Right ventricle myocardium inferior (tissue), 1 donor: Measurements from ENCODE around the gene ABCB1. TPM values are rescaled to one million over a fixed set of nuclear protein-coding genes. Genes with fewer than 3 reads are reported as not detected.
"Not testable (repeated sequence)": the region's sequence is repeated elsewhere in the genome, so short reads cannot be mapped to it uniquely, and the experiment has no call there.

Experiments
- ATAC-seq: fragments of 200-7000 bp; cut with Tn5 transposase; one replicate; pipeline ENCODE4 v1.9.1; 2020; ENCODE audit warnings: mild to moderate bottlenecking, moderate library complexity
- DNase-seq: peaks from one replicate; pipeline ENCODE4 v3.0.0; 2021; ENCODE audit errors: missing footprints
- intact Hi-C: fragments of 100-400 bp; cut with DNase I; formaldehyde crosslinking; loops from one replicate; pipeline ENCODE4 v1.11.0; 2022
- total RNA-seq: library from RNA; stranded (reverse); fragmentation: NEBNext Ultra II Directional; extraction: Animal tissue kit (Norgen Biotek cat#: 25700); gene quantifications from one replicate; pipeline ENCODE4 v1.2.1, GENCODE V29; 2021
- donor health status: DM: no; HTN: yes; CAD: no; lungs with severe emphysema.

ABCB1 gene
- total RNA-seq, 1 donor from 2014 or later, result 4.5 TPM

DNA sequence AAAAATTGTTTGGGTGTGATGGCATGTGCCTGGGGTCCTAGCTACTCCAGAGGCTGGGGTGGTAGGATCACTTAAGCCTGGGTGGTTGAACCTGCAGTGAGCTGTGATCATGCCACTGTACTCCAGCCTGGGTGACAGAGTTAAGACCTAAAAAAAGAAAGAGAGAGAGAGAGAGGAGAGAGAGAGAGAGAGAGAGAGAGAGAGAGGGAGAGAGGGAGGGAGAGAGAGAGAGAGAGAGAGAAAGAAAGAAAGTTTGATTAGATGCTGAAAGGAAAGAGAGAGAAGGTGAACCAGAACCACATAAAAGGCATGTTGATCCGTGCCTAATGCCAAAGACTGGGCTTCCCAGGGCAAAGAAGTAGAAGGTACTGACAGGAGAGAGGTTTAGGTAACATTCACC lies 11.1 kb downstream of the ABCB1 start:
- ATAC-seq (no peak), DNase-seq (no peak)
- intact Hi-C loops, result no loop called here

GRCh38 chr7:87581723-87582122 lies 19.0 kb downstream of the ABCB1 start:
- intact Hi-C loops, result no loop called here
- DNase-seq, result no peak
- ATAC-seq, result no peak

DNA sequence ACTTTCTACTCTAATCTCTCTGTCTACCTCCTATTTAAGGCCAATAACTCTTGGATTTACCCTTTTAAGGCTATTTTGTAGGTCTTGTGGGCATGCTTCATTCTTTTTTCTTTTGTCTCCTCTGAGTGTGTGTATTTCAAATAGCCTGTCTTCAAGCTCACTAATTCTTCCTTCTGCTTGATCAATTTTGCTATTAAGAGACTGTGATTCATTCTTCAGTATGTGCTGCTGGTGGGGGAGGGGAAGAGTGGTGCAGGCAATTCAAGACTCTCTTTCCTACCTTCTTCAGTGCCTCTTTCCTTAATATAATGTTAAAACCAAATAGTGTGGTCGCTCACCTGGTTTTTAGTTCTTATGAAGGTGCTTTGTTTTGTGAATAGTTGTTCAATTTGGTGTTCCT lies 20.0 kb downstream of the ABCB1 start:
- intact Hi-C loops, result no loop called here
- ATAC-seq (no peak), DNase-seq (no peak)

DNA sequence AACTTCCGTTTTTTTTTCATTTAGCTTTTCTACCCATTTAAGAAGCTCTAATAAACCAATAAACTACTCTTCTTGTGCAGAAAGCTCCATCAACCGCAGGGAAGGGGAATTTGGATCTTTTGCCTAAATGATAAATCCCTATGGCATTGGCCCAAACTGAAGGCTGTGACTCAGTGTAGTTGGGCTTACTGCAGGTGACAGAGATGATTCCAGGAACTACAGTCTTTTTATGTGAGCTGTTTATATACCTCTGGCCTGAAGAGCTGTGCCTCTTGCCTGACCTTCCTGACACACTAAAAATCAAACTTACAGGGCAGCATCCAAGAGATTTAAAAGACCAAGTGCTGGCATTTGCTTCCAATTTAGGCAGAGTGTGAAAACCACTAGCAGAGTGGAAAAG lies 25.2 kb downstream of the ABCB1 start:
- DNase-seq, result no peak
- intact Hi-C loops, result no loop called here
- no peak for ATAC-seq

GRCh38 chr7:87574630-87575029 lies 26.1 kb downstream of the ABCB1 start:
- intact Hi-C loops, result no loop called here
- DNase-seq (no peak), ATAC-seq (no peak)

DNA sequence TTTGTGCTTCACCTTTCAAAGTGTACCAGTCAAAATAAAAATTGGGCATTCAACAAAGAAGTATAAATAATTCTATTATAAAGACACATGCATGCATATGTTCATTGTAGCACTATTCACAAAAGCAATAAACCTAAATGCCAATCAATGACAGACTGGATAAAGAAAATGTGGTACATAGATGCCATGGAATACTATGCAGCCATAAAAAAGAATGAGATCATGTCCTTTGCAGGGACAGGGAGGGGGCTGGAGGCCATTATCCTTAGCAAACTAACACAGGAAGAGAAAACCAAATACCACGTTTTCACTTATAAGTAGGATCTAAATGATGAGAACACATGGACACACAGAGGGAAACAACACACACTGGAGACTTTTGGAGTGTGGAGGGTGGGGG lies 28.2 kb downstream of the ABCB1 start:
- DNase-seq, ATAC-seq, intact Hi-C loops: not testable (repeated sequence)

GRCh38 chr7:87570178-87570577 lies 30.5 kb downstream of the ABCB1 start:
- ATAC-seq (no peak), DNase-seq (no peak)
- intact Hi-C loops, result no loop called here

DNA sequence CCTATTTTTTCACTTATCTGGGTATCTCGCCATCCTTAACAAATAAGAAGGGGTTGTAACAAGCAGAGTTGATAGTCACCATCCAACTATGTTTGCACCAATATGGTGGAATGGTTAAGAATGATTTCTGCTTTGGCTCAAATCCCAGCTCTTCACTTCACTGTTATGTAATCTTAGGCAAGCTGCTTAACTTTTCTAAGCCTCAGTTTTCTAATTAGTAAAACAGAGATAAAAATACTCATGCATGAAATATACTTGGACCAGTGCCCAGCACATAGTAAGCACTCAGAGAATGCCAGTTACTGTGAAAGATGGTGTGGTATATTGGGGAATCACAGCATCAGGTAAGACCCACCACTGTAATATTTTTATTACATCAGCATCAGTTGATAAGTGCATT lies 33.6 kb downstream of the ABCB1 start:
- no peak for ATAC-seq
- intact Hi-C loops, result no loop called here

DNA sequence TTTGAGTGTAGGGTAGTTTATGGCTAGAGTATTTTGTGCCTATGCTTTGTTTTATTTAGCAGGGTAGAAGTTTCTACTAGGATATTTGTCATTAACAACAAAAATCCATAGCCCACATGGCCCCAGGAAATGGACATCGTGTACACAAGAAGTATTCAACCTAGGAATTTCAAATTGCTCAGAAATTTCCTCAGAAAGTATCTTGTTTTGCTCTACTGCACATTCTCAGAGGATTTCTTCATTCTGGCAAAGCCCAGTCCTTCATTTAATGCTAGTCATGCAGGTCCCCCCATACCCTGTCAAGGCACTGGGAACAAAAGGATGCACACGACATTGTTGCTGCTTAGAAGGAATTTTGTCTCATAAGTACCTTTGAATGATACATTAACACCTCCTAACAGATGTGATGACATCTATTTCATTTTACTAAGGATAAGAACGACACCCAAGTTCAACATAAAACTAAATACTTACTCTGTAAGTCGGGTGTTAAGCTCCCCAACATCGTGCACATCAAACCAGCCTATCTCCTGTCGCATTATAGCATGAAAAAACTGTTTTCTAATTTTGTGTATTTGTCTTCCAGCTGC lies 34.3 kb downstream of the ABCB1 start:
- intact Hi-C loops, result no loop called here
- ATAC-seq (no peak), DNase-seq (no peak)

More for the DNA sequence above, 33.6 kb downstream of the ABCB1 start:
- DNase-seq, result no peak

DNA sequence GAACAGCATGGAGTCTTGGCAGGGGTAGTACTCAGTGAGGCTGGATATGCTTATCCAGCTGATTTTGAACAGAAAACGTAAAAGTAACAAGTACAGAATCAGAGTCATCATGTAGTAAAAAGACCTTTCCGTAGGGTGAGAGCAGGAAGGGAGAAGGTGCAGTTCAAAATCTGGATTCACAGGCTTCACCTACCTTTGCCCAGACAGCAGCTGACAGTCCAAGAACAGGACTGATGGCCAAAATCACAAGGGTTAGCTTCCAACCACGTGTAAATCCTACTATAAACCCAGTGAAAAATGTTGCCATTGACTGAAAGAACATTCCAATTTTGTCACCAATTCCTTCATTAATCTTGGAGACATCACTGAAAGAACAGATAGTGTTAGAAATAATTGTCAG lies 34.8 kb downstream of the ABCB1 start:
- intact Hi-C loops, result no loop called here
- ATAC-seq (no peak), DNase-seq (no peak)

DNA sequence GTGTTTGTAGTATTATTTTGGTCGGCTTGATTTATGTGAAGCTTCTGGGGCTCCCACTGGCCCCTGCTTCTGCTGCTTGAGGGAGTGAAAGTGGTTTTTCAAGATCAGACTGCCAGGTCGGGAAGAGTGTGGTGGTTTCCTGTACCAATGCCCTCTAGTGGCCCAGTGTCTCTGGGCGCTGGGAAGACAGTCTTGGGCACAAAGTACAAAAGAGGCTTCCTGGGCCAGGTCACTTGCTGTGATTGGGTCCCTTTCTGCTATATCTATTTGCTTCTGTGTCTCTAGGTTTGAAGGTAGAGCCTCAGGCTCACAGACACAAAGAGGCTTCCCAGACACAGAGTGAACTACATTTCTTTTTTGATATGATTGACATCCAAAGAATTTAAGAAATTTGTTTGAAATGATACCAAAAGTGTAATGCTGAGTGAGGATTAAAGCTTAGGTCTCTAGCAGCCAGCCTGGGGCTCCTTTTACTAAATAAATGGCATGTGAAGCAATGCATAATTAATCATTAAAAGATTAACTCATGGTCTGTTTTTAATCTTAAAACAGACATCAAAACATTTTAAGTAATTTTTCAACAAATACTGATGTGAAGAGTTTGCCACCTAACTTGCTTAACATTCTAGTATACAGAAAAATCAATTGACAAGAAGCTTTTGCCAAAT lies 36.3 kb downstream of the ABCB1 start:
- ATAC-seq (no peak), DNase-seq (no peak)
- intact Hi-C loops, result no loop called here

DNA sequence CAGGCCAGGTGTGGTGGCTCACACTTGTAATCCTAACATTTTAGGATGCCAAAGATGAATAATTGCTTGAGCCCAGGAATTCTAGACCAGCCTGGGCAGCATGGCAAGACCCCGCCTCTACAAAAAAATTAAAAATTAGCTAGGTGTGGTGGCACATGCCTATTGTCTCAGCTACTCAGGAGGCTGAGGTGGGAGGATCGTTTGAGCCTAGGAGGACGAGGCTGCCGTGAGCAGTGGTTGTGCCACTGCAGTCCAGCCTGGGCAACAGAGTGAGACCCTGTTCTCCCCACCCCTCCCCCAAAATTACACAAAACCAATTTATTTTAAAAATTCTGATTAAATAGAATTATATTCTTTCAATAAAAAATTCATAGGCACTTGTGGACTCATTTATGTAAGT lies 39.0 kb downstream of the ABCB1 start:
- ATAC-seq (no peak), DNase-seq (no peak)

DNA sequence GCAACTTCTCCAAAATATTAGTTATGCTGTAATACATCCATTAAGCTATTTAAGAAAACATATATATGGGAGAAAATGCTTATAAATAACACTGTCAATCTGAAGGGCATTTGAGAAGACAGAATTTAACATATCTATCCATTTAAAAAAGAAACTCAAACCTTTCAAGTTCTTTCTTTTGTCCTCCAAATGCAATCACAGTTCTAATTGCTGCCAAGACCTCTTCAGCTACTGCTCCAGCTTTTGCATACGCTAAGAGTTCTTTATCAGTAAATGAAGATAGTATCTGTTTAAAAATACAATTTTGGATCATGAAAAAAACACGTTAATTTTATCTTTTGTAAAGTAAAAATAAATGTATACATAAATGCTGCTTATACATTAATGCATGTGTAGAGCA lies 39.6 kb downstream of the ABCB1 start:
- ATAC-seq (no peak), DNase-seq (no peak)
- intact Hi-C loops, result no loop called here

More for the DNA sequence above, 39.0 kb downstream of the ABCB1 start:
- intact Hi-C loops, result no loop called here

DNA sequence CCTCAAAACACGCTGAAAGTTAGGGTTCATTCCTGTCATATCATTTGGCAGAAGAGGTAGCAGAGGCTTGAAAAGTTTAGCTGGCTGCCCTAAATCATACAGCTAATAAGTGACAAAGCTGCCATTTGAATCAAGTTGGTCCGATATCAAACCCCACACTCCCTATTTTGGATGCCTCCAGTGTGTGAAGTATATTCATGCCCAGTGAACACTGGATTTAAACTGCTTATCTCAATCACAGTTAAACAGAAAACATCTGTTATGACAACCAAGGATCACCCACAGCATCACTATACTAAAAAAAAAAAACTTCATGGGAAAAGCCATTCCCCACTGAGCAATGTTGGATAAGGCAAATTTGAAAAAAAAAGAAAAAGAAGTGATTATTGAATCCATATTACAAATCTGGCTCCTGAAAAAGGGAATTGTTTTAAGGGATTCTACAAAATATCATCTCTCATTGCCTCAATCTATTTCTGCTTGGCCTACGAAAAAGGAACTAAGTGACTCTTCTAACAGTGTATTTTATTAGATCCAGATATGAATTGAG lies 48.3 kb downstream of the ABCB1 start:
- intact Hi-C loops, result no loop called here
- DNase-seq, result no peak
- no peak for ATAC-seq

DNA sequence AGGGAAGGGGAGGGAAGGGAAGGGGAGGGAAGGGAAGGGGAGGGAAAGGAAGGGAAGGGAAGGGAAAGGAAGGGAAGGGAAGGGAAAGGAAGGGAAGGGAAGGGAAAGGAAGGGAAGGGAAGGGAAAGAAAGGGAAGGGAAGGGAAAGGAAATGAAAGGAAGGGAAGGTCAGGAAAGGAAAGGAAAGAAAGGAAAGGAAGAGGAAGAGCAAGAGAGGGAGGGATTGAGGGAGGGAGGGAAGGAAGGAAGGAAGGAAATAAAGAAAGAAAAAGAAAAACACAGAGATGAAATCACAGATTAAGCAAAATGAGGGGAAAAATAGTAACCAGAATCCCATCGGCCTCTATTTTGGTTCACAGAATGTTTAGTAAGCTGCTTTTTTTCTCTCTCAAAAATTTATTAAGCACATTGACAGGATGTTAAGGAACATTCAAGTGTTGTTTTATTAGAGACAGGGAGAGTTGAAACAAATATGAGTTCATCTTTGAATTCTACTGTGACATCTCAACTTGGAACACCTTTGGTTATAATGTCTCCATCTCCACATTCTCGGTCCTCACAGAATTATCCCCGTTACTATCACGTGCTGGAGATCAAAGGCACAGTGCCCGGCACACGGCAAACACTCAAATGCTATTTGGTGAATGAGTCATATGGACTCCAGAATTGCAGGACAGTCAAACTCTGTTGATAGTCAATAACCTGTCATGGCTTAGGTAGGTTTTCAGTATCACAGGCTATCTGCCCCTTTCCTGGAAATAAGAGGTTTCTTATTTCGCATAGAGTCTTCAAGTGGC lies 52.4 kb downstream of the ABCB1 start:
- ATAC-seq, result no peak
- no peak for DNase-seq
- intact Hi-C loops, result no loop called here

DNA sequence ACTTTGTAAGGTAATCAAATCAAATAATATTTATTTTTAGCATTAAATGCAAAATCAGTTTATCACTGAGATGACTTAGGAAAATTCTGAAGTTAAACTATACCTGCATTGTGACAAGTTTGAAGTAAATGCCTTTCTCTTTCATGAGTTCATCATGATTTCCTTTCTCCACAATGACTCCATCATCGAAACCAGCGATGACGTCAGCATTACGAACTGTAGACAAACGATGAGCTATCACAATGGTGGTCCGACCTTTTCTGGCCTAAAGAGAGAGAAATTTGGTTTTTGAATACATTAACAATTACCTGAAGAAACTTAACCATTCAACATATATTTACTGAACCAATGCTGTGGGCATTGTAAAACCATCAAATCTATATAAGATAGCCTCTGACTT lies 54.9 kb downstream of the ABCB1 start:
- ATAC-seq (no peak), DNase-seq (no peak)
- intact Hi-C loops, result no loop called here

DNA sequence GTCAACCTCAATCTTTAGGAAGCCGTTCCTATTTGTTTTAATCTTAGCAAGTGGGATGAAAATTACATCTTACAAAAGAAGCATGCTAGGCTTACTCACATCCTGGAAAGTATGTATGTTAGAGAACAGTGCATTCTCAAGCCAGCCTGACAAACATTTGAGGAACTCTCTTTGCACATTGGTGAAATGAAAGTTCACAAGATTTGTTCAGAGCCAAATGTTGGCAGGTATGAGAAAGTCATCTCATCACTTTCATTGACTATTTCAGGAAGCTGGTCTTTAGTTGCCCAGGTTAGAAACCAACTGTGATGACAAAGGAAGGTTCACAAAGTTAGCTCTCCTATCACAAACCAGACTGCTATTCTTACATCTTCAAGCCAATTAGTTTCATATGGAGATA lies 57.1 kb downstream of the ABCB1 start:
- ATAC-seq, result no peak
- no peak for DNase-seq
- intact Hi-C loops, result no loop called here

GRCh38 chr7:87541648-87542047 lies 59.0 kb downstream of the ABCB1 start:
- DNase-seq (no peak), ATAC-seq (no peak)
- intact Hi-C loops, result no loop called here

- ATAC-seq (no peak), DNase-seq (no peak)
- intact Hi-C loops, result no loop called here
Observed at GRCh38 chr7:87538052-87538451, 62.6 kb downstream of the ABCB1 start.

DNA sequence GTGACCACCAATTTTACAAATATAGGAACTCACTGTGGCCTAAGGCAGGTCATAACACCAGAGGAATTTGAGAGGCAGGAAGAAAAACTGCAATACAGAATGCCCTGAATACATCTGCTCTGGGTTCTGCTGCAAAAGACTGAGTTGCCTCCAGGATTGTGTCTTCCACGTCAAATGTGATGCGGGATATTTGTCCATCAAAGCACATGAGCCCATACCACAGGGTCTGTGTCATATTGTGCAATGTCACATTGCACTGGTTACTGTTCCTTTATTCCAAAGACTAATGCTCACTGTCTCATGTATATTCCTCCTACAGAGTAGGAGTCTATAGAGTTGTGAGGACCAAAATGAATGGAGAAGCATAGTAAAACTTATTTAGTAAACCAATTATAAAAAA lies 66.6 kb downstream of the ABCB1 start:
- DNase-seq, result no peak
- ATAC-seq, result no peak
- intact Hi-C loops, result no loop called here
